ENCODE measurements around the gene NFIB.

NFIB gene

GRCh38 chr9:14238079-14238478 lies 75.9 kb downstream of the NFIB start:
- DNase-seq, result no peak

- no peak for DNase-seq
These were observed 77.3 kb downstream of the NFIB start for GRCh38 chr9:14236591-14236990.

- DNase-seq, result no peak
These were observed 81.8 kb downstream of the NFIB start for GRCh38 chr9:14232111-14232510.

GRCh38 chr9:14231196-14231990 lies 82.5 kb downstream of the NFIB start:
- DNase-seq, result no peak

DNA sequence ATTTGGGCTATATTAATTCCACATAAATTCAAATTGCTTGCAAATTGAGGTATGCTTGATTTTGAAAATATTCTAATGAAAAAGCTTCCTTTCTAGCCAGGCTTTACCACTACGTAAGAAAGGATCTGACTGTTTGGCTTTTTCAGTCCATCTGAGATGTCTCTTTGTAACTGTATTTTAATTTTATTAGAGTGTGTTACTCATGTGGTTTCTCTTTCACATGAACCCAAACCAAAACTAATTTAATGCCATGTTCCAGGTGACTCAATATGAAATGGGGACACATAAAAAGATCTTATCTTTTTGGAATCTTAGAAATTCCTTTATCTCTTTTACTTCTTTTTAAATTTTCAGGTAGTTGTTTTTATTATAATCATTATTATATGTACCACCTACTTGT lies 85.3 kb downstream of the NFIB start:
- no peak for DNase-seq

- DNase-seq, result no peak
These were observed 86.9 kb downstream of the NFIB start for GRCh38 chr9:14226855-14227532.

GRCh38 chr9:14223081-14223480 lies 90.9 kb downstream of the NFIB start:
- no peak for DNase-seq

- no peak for DNase-seq
These were observed 91.6 kb downstream of the NFIB start for GRCh38 chr9:14222149-14222835.

GRCh38 chr9:14221558-14221957 lies 92.4 kb downstream of the NFIB start:
- DNase-seq, result no peak

DNA sequence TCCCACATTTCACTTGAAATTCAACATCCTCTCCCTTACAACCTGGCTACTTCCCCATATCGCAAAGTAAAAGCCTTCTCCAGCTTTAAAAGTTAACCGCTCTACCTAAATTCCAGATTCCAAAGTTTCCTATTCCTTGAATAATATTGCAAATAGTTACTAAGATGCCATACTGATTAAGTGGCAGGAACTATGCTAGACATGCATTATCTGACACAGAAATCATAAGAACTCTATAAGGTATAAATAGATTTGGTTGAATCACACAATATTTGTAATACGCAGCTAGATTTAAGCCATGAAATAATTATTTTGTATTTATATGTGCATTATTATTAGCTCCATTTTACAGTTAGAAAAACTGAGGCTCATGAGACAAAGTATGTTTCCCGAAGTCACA lies 92.8 kb downstream of the NFIB start:
- no peak for DNase-seq

- no peak for DNase-seq
These were observed 93.7 kb downstream of the NFIB start for GRCh38 chr9:14220256-14220655.

DNA sequence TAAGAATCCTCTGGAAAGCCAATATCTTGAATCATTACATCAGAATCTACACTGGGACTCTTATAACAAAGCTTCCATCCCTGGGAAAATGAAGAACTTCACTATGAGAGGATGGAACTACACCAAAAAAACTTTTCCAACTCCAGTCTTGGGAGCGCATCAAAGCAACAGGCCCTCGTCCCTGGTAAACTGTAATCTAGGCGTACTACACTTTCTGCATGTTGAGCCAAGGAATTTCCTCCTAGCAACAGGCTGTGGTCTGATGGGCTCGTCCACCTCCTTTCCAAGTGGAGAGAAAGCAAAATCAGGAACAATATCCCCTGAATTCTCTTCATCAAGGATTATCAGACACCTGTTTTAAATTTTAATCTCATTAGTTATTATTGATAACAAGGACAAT lies 94.1 kb downstream of the NFIB start:
- DNase-seq, result no peak

DNA sequence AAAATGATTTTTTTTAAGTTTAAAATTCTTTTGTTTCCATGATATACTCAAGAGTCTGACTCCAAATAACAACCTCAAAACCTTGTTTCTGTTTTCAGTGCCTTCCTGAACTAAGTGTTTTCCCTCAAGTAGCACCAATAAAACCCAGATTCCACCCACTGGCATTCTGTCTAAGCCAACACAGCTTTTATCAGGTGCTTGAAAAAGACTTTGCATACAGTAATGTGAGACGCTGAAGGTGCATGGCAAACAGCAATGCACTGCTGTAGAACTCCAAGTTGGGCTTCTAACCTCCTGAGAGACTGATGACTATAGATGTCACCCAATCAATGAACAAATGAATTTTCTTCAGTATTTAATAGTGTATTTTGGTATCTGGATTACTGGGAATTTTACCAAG lies 95.7 kb downstream of the NFIB start:
- DNase-seq, result no peak

DNA sequence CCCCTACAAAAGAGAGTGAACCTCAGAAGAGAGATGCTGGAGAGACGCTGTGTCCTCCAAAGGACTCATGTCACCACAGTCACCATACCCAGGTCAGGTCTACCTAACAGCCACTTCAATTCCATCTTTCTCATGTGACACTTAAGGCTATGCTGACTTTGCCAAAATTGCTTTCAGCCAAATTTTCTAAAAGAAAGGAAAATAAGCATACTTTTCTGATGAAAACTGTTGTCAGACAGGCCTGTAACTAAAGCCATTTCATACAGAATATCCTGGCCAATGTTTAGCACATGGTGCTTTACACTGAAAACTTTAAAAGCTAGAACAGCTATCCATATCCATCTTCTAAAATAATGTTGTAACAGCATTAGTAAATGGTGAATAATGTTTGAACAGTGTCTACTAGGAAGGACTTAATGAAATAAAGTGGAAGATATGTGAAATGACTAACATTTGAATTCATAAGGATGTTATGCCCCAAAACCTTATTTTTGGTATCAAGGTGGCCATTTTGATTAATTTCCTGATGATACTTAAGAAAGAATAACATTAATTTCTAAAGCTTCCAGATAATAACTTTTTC lies 97.2 kb downstream of the NFIB start:
- no peak for DNase-seq

GRCh38 chr9:14215614-14216013 lies 98.3 kb downstream of the NFIB start:
- no peak for DNase-seq

GRCh38 chr9:14214693-14215092 lies 99.2 kb downstream of the NFIB start:
- DNase-seq, result no peak

DNA sequence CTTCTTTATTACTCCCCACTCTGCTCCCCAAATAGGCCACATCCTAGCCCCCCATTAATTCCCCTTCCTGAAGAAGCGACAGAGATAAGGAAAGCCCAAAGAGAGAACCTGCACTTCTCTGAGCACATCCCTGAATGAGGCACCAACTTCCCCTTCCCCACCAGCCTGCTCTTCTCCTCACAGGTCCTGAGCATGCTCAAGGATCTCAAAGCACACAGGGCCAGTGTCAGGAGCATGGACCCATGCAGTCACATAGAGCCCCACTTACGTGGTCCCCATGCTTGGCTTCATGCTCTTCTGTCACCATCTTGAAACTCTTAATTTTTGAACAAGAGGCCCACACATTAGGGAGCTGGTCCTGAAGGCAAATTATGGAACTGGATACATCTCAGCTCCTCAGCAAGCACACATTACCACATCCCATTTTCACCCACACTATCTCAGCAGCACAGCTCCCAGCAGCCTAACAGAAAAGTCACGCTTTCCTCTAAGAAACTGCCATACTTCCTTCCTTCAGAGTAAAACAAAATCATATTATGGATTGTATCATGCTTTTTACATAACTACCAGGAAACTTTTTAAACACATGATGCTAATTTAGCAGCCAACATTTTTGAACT lies 99.8 kb downstream of the NFIB start:
- no peak for DNase-seq

DNA sequence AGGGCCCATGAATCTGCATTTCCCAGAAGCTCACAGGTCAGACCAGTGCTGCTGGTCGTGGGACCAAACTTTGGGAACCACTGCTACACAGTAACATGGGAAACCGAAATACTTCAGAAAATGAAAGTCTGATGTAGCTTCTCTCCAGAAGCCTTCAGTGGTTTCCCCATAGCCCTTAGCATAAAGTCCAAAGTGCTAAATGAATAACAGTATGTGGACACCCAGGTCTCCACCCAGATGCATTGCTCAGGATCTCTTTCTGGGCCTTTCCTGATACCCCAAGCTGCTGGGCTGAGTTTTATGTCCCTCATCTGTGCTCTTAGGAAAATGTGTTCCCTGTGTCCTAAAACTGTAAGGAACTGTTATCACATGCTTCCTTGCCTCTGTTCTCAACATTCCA lies 100.4 kb downstream of the NFIB start:
- no peak for DNase-seq

GRCh38 chr9:14212697-14213420 lies 101.1 kb downstream of the NFIB start:
- no peak for DNase-seq

GRCh38 chr9:14212077-14212476 lies 101.9 kb downstream of the NFIB start:
- DNase-seq, result no peak

- no peak for DNase-seq
These were observed 102.4 kb downstream of the NFIB start for GRCh38 chr9:14211564-14211963.

GRCh38 chr9:14210428-14210827 lies 103.5 kb downstream of the NFIB start:
- no peak for DNase-seq

All from SHP77 treated with DMSO at 0.1 percent for 48 hours (cell line).